ENCODE data around the gene PEX11G. TPM values are rescaled to one million over a fixed set of nuclear protein-coding genes. Genes with fewer than 3 reads are reported as not detected.
A peak's percentile ranks its signal among the peaks of the same experiment; 100 is the strongest.

Gene PEX11G
- total and polyA plus RNA-seq, 10 of the 15 experiments (the other 5 are each of a cell fraction or from before 2014, with no cell fraction given) = 0.05 to 1.8 (median 0.73) TPM; not detected in 1

DNA sequence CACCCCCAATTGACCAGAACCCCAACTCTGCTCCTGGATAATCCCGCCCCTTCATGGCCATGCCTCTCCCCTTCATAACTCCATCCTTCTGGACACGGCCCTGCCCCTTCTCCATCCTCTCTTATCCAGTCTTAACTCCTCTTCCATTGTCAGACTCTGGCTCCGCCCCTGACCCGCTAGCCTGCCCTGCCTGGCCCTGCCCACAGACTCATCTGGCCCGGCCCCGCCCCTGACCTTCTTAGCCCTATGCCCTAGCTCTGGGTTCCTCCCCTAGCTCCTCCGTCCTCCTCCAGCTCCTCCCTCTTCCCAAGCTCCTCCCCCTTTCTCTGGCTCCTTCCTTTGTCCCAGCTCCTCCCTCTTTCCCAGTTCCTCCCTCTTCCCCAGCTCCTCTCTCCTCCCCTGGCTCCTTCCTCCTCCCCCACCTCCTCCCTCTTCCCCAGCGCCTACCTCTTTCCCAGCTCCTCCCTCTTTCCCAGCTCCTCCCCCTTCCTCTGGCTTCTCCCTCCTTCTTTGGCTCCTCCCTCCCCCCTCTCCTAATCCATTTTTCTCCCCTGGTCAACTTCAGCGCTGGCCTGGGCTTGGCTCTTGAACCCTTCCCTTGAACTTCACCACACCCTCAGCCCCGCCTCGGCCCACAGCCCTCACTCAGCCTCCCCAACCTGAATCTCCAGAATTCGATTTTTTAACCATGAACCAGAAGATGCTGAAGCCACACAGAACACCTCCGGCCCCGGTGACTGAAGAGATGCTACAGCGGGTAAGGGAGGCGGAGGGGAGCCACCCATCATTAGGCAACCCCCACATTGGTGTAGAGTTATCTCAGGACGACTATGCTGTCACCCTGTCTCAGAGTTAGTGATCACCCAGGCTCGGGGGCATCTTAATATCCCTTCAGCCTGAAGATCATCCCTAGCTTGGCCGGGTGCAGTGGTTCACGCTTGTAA lies 17.8 kb upstream of the PEX11G start:
- ChIA-PET SMC1A (ENCODE audit: uncharacterized antibody, unreplicated experiment) (no interaction called here), CTCF (interaction anchor here (0.8 kb wide), 1 partner anchor 149 kb away, joined by 5 read pairs; no protein-coding TSS in a partner anchor), RAD21 (ENCODE audit: unreplicated experiment) (interaction anchor here (0.6 kb wide), 1 partner anchor 408 kb away, joined by 3 read pairs; no protein-coding TSS in a partner anchor), POLR2A (interaction anchor here (0.6 kb wide), 1 partner anchor 81 kb away, joined by 4 read pairs; no protein-coding TSS in a partner anchor)
- no peaks in the 10 kb centered on the region for H3K4me1 ChIP-seq (ENCODE audit: control insufficient read depth, insufficient read depth, low read length)
- no peaks in the 10 kb centered on the region for H4K20me1 ChIP-seq (ENCODE audit: control insufficient read depth, insufficient read depth)
- H3K4me2 ChIP-seq (ENCODE audit: control insufficient read depth, insufficient read depth) = no peak overlapping the region
- 22% methylated on average over 18 of the region's 20 CpGs for WGBS (ENCODE audit: insufficient coverage, insufficient replicate concordance, low lambda C conversion rate, missing lambda C conversion rate)
- intact Hi-C loops (cut with micrococcal nuclease; ENCODE audit: unreplicated experiment) = no loop called here
- no peak overlapping the region for H3K9ac ChIP-seq (ENCODE audit: control insufficient read depth, insufficient read depth, low read length)
- no peaks in the 10 kb centered on the region for H3K9me3 ChIP-seq (replicated peaks; ENCODE audit: control insufficient read depth, insufficient read depth, low read length)
- in situ Hi-C loops (cut with MboI) = no loop called here
- DNase-seq (ENCODE audit: low read depth, low spot score) = no peak
- ATAC-seq = peak; percentile 86
- no TSS peak for BruUV-seq (replicated peaks)
- H3K36me3 ChIP-seq (ENCODE audit: control insufficient read depth in 2 of 2, insufficient read depth in 2 of 2, low read length in 1 of 2) = no peaks in the 10 kb centered on the region
- no peak for FAIRE-seq
- H3K4me3 ChIP-seq = no peak overlapping the region
- no peak overlapping the region for H2AFZ ChIP-seq (ENCODE audit: control insufficient read depth, low read depth, low read length)
- no peaks in the 10 kb centered on the region for H3K79me2 ChIP-seq (ENCODE audit: control insufficient read depth, insufficient read depth, low read length)
- no peak overlapping the region for H3K27ac ChIP-seq (ENCODE audit: control insufficient read depth, insufficient read depth)
- H3K27me3 ChIP-seq (replicated peaks in 1 of 2; ENCODE audit: control insufficient read depth in 2 of 2, insufficient read depth in 2 of 2, low read length in 1 of 2) = no peaks in the 10 kb centered on the region
- TF ChIP-seq BRCA1 (IDR thresholded peaks at IDR 0.05; ENCODE audit: low read depth, low read length) = no peak
- TF ChIP-seq NFXL1 (IDR thresholded peaks at IDR 0.05; ENCODE audit: borderline replicate concordance) = peak; percentile 90; the same call in 1 of the 2 replicates
- TF ChIP-seq BMI1 (IDR thresholded peaks at IDR 0.05; ENCODE audit: borderline replicate concordance) = no peak
- no peak for TF ChIP-seq PML (IDR thresholded peaks at IDR 0.05; ENCODE audit: low read length)

DNA sequence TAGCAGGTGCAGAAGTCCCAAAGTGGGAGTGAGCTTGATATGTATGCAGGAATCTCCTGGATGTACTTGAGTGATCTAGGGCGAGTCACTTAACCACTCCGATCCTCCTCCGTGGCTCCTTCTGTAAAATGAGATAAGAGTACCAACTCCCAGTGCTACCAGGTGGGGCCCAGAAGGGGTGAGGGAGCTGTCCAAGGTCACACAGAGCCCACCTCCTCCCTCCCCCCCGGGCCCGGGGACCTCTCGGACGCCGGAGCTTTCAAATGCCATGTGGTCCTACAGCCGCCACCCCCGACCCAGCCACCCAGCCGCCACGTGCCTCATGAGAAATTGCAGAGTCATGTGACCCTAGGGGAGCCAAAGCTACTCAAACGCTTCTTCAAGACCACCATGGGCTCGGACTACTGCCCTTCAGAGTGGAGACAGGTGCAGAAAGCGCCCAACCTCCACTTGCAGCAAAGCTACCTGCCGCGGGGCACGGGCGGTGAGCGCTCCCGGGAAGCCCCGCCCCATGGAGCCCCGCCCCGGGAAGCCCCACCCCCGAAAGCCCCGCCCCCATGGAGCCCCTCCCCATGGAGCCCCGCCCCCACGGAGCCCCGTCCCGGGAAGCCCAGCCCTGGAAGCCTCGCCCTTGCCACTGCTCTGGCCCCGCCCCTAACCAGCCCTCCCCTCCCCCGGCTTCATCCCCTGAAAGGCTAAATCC lies 17.0 kb upstream of the PEX11G start:
- Histone ChIP-seq H3K27me3 (replicated peaks in 1 of 2; ENCODE audit: control insufficient read depth in 2 of 2, insufficient read depth in 2 of 2, low read length in 1 of 2) (no peaks in the 10 kb centered on the region), H3K79me2 (ENCODE audit: control insufficient read depth, insufficient read depth, low read length) (no peaks in the 10 kb centered on the region), H4K20me1 (ENCODE audit: control insufficient read depth, insufficient read depth) (no peaks in the 10 kb centered on the region), H3K4me1 (ENCODE audit: control insufficient read depth, insufficient read depth, low read length) (no peaks in the 10 kb centered on the region), H3K4me3 (no peak overlapping the region), H3K9me3 (replicated peaks; ENCODE audit: control insufficient read depth, insufficient read depth, low read length) (no peaks in the 10 kb centered on the region), H2AFZ (ENCODE audit: control insufficient read depth, low read depth, low read length) (no peak overlapping the region), H3K36me3 (ENCODE audit: control insufficient read depth in 2 of 2, insufficient read depth in 2 of 2, low read length in 1 of 2) (no peaks in the 10 kb centered on the region), H3K27ac (ENCODE audit: control insufficient read depth, insufficient read depth) (no peak overlapping the region), H3K9ac (ENCODE audit: control insufficient read depth, insufficient read depth, low read length) (no peak overlapping the region), H3K4me2 (ENCODE audit: control insufficient read depth, insufficient read depth) (no peak overlapping the region)
- ChIA-PET POLR2A (no interaction called here), SMC1A (ENCODE audit: uncharacterized antibody, unreplicated experiment) (no interaction called here), RAD21 (ENCODE audit: unreplicated experiment) (no interaction called here), CTCF (no interaction called here)
- in situ Hi-C loops (cut with MboI) = no loop called here
- intact Hi-C loops (cut with micrococcal nuclease; ENCODE audit: unreplicated experiment) = no loop called here
- TF ChIP-seq, protein P1, sequence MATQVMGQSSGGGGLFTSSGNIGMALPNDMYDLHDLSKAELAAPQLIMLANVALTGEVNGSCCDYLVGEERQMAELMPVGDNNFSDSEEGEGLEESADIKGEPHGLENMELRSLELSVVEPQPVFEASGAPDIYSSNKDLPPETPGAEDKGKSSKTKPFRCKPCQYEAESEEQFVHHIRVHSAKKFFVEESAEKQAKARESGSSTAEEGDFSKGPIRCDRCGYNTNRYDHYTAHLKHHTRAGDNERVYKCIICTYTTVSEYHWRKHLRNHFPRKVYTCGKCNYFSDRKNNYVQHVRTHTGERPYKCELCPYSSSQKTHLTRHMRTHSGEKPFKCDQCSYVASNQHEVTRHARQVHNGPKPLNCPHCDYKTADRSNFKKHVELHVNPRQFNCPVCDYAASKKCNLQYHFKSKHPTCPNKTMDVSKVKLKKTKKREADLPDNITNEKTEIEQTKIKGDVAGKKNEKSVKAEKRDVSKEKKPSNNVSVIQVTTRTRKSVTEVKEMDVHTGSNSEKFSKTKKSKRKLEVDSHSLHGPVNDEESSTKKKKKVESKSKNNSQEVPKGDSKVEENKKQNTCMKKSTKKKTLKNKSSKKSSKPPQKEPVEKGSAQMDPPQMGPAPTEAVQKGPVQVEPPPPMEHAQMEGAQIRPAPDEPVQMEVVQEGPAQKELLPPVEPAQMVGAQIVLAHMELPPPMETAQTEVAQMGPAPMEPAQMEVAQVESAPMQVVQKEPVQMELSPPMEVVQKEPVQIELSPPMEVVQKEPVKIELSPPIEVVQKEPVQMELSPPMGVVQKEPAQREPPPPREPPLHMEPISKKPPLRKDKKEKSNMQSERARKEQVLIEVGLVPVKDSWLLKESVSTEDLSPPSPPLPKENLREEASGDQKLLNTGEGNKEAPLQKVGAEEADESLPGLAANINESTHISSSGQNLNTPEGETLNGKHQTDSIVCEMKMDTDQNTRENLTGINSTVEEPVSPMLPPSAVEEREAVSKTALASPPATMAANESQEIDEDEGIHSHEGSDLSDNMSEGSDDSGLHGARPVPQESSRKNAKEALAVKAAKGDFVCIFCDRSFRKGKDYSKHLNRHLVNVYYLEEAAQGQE (IDR thresholded peaks at IDR 0.05; ENCODE audit: low read depth, low read length) = peak; percentile 56; the same call in 1 of the 2 replicates
- TF ChIP-seq, protein P2, sequence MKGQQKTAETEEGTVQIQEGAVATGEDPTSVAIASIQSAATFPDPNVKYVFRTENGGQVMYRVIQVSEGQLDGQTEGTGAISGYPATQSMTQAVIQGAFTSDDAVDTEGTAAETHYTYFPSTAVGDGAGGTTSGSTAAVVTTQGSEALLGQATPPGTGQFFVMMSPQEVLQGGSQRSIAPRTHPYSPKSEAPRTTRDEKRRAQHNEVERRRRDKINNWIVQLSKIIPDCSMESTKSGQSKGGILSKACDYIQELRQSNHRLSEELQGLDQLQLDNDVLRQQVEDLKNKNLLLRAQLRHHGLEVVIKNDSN (IDR thresholded peaks at IDR 0.05; ENCODE audit: borderline replicate concordance, extremely low read length, insufficient read depth, low read depth, low read length) = peak; percentile 40
- TF ChIP-seq SIX5 (IDR thresholded peaks at IDR 0.05; ENCODE audit: low read depth, low read length, severe bottlenecking) = no peak
- TF ChIP-seq POLR2A (IDR thresholded peaks at IDR 0.05; ENCODE audit: low read depth, low read length) = no peak
- no peak for TF ChIP-seq RELA (IDR thresholded peaks at IDR 0.05; ENCODE audit: borderline replicate concordance, partially characterized antibody)
- DNase-seq (ENCODE audit: low read depth, low spot score) (no peak), ATAC-seq (peak; percentile 50), FAIRE-seq (no peak)
- no TSS peak for BruUV-seq (replicated peaks)
- WGBS (ENCODE audit: insufficient coverage, insufficient replicate concordance, low lambda C conversion rate, missing lambda C conversion rate) = 28% methylated on average over 17 of the region's 33 CpGs

All from GM12878 (cell line).